ENCODE results near the gene NRIP1.

- no peak for TF ChIP-seq CTCF (IDR thresholded peaks at IDR 0.05)
- no peak for TF ChIP-seq EP300 (IDR thresholded peaks at IDR 0.05)
These were observed 5.9 kb downstream of the NRIP1 start for GRCh38 chr21:15058854-15059263.

Measured in tibial nerve (tissue), 4 donors.